GM18499 (cell line): ENCODE results near the gene R3HDM2.

Experiments used
- ATAC-seq: cut with Tn5 transposase; IDR thresholded peaks from one replicate; pipeline ENCODE4 v1.9.1; 2021; ENCODE audit warnings: moderate number of reproducible peaks; ENCODE audit not compliant: insufficient read depth, unreplicated experiment

The R3HDM2 gene

DNA sequence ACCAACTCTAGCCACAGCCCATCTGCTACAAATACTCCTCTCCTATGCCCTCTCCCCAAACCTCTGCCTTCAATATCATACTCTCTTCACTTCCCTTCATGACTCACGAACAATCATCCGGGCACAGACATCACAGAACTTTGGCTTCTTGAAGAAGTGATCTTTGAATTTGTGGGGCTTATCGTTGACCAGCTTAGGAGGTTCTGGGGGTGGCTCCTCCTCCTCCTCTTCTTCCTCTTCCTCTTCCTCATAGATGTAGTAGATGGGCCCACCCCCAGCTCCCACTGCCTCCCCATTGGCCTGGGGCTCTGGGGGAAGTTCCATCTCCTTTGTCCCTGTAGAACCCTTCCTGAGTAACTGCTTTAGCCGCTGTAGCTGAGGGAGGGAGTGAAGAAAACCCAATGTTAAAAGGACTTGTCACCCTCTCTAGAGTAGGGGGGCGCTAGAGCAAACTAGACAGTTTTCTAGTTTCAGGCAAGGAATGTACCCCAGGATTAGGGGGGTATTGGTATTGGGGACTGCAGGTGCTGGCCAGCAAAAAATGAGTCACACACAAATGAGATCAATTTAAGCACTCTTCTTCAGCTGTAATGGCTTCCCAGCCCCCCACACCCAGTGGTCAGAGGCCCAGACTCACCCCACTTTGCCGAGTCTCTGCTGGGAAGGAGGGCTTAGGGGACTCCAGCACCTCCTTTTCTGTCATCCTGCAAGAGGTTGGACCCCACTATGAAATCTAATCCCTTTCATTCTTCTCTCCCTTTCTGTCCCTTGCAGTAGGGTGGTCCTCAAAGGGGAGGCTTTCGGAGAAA is 181.7 kb downstream of the R3HDM2 start:
- ATAC-seq, result no peak

DNA sequence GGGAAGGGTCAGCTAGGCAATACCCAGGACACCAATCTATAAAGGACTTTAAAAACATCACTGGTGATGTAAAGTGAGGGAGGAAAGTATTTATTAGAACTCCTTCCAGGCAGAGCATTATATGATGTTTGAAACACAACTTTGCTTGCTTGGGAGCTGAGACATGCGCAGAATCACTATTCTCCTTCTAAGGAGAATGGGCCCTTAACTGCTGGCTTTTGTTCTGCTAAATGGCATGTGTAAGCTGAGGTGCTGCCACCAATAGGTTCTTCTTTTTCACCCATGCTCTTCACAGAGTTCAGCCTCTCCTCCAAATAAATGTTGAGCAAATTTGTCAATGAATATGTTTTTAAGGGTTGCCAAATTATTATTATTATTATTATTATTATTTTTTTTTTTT is 183.8 kb downstream of the R3HDM2 start:
- no peak for ATAC-seq

DNA sequence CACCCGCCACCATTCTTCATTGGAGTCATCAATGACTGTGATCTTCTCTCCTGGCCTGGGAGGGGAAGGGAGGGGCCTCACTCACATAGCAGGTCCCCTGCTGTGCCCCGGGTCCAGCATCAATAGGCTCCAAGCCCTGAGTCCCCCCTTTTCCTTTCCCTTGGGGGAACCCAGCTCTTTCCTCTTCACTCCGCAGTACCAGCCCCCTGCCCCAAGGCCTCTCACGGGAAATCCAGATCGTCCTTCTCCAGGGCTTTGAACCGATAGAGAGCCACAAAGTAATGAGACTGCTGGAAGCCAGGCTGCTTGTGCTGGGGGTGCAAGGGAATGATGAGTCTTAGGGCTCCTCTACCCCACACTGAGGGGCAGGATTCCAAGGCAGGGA is 186.5 kb downstream of the R3HDM2 start:
- ATAC-seq, result no peak

DNA sequence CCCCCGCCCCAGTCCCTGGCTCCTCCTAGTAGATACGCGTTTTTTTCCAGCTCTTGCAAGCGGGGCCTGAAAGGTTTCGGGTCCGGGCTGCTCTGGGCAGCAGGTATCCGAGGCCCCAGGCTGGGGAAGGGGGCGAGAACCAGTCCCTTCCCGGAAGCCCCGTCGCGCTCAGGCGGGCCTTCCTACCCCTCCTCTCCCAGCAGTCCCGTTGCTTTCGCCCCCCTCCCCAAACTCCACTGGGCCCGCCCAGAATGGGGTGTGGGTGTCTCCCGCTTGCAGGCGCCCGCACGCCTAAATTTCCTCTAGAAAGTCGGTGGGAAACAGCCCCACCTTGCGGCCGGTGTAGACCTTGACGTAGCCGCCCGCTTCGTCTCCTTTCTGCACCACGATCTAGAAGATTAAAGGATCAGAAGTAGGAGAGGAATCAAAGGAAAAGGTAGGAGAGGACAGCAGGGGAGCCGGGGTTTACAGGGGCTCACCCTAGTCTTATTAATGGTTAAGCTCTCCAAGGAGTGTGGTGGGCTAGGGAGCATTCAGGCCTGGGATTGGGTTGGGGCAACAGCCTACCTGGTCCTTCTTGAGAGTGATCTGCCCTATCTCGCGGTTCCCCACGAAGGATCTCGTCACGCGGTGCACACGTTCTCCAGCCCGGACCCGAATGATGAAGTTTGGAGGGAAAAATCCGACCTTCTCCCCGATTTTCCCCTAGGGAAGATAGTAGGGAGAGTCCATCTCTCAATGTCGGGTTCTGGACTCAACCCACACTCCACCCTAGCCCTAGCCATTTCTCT is 187.1 kb downstream of the R3HDM2 start:
- no peak for ATAC-seq

DNA sequence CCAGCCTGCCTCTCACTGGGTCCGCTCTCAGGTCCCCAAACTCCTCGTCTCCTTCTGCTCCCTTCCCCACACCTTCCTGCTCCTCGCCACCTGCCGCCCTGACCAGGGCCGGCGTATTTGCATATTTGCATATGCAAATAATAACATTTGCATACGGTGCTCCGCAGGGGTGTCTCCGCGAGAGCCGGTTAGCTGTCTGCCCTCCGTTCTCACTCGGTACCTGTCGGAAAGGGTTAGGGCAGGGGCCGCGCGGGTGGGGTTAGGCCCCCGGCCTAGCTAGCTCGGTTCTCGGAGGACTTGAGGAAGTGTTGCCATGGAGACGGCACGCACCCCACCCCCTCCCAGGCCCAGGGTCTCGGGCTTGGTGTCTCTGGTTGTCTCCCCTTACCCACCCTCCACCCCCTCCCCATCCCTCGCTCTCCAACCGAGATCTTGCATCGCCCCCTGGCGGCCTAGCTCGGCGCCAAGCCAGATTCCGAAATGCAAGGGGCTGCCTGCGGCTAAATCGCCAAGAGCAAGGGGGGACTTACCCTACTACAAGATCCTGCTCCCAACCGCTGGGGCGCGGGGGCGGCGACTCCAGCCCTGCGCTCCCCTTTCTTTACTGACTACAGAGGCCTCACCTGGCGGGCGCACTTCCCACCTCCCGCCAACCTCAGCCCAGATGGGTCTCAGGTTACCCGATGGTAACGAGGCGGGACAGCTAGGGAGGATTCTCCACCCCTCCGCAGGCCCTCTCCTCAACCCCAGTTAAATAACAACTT is 188.0 kb downstream of the R3HDM2 start:
- ATAC-seq, result no peak

DNA sequence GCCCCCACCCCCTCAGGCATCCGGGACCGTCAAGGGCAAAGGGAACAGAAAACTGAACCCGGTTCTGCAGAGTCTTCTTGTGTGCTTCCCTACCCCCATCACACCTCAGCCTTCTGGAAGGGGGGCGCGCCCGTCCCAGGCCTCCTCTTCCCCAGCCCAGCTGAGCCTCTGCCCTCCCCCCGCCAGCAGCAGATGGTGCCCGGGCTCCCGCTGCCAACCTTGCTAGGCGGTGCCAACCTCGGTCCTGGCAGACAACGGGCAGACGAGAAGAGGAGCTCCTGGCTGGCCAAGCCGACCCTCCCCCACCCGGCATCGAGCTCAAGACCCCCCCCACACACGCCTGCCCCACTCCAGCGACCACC is 188.5 kb downstream of the R3HDM2 start:
- ATAC-seq, result no peak

DNA sequence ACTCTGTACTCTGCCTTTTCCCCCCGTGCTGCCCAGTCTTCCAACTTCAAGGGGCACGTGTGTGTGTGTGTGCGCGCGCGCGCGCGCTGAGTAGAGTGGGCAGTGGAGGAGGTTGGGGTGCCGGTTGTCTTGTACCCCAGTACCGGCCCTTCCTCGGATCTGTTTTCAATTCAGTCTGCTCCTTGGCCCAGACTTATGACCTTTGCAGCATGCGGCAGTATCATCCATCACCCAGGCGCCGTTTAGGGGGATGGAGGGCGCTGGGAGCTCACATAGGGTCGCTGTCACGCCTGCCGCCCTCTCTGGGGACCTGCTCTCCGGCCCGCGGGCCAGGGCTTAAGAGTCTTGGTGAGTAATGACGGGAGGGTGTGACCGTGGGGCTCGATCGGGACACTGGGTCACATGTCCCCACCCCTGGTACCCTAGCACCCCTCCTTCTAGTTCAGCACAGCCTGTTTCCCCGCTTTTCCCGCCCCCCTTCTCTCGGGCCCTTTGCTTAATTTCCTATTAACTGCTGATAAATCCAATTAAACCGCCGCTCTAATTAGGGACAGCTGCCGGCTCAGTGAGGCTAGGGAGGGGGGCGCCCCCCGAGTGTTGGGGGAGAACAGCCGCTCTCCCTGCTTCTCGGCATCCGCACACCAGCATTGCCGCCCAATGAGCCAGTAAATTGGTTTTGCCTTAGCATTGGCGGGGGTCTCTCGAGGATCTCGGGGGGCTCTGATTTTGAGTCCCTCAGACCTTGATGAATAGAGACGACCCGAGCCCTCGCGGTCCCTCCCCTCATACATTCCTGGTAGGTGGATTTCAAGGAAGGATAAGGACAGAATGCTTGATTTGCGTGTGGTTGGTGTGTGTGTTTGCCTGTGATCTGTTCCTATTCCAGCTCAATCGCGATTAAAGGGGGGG is 189.2 kb downstream of the R3HDM2 start:
- ATAC-seq, result no peak

DNA sequence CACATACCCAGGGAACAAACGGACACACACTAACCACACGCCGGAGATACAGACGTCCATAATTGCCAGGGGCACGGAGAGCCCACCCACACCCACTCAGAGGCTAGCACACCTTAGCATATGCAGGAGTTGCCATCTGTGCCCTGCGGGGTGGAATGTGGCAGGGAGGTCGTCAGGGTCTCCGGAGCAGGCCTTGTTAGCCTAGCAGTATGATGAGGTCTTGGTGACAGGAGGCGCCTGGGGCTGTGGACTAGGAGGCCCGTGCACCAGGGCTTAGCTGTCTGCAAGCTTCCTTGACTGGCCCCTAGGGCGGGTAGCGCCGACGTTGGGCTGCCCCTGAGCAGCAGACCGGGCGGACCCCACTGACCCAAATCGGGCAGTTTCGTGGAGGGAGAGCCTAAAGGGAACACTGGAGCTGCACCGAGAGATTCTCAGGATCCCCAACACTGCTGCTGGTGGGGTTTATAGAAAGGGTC is 189.9 kb downstream of the R3HDM2 start:
- ATAC-seq, result no peak

DNA sequence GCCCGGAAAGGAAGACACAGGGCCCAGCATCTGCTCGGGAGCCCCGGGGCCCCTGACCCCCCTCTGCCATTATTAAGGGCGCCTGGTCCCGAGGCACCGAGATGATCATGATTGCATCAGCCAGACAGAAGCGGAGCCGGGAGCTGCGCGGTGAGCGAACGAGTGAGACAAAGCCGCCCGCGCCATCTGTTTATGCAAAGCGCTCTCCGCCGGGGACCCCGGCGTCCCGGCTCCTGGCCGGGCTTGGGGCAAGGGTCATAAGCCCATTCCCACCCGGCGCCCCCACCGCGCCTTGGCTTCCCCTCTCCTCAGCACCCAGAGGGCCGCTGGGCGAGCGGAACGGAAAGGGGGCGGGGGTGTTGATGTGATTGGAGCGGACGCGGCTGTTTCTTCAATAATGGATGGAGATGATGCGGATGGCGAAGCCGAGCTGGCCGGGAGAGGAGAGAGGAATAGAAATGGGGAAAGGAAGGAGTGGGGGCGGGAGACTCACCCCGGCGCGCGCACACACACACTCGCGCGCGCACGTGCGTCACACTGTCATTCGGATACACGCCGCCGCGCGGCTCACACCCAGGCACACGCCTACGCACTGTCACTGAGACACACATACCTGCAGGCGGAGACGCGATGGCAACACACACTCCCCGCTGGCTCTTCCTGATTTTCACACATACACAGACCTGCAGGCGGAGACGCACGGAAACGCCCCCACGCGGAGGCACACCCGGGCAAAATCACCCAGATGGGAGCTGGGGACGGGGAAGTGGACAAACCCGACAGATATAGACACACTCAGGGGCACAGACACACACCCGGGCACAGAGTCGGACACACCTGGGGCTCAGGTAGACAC is 190.5 kb downstream of the R3HDM2 start:
- ATAC-seq, result no peak

DNA sequence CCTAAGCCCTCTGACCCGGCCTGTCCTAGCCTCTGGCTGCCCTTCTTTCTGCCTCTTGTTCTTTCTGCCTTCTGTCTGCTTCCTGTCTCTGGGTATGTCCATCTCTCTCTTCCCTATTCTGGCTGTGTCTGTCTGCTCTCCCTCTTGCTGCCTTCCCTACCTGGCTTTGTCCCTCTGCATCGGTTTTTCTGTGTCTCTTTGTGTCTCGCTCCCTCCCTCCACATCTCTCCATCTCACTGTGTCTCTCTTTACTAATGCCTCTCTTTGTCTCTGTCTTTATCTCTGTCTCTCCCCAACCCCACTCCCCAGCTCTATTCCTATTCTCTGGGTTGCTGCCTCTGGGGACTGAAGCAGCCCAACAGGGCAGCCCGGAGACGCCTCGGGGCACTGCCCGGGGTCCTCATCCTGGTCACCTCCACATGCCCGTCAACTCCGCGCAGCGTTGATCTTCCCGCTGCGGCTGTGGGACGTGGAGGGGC is 191.2 kb downstream of the R3HDM2 start:
- no peak for ATAC-seq

DNA sequence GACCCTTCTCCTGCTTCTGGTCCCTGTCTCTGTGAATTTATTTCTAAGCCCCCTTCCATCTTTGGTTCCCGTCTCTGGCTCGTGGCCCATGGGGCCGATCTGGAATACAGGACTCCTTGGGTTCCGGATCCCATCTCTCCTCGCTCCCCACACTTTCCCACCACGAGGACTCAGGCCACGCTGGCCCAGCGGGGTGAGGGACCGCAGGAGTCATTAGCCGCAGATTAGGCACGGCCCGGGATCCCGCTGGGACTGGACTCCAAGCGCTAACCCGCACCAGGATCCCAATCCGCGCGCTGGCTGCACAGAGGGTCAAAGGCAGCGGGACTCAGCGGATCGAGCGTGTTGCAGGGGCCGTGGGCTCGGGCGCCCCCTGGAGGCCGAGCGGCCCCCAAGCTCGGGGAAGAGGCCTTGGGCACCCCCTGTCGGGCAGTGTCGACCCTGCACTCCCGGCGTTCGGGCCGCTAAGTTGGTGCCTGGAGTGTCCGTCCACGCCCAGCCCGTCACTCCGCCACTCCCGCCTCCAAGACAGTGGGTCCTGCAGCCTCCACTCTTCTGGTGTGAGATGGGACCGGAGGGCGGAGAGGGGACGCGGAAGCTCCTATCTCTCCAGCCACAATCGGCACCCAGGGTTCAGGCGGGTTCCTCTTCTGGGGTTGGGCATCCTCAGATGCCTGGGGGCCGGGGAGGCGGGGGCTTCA is 191.8 kb downstream of the R3HDM2 start:
- peak; percentile 26 for ATAC-seq

DNA sequence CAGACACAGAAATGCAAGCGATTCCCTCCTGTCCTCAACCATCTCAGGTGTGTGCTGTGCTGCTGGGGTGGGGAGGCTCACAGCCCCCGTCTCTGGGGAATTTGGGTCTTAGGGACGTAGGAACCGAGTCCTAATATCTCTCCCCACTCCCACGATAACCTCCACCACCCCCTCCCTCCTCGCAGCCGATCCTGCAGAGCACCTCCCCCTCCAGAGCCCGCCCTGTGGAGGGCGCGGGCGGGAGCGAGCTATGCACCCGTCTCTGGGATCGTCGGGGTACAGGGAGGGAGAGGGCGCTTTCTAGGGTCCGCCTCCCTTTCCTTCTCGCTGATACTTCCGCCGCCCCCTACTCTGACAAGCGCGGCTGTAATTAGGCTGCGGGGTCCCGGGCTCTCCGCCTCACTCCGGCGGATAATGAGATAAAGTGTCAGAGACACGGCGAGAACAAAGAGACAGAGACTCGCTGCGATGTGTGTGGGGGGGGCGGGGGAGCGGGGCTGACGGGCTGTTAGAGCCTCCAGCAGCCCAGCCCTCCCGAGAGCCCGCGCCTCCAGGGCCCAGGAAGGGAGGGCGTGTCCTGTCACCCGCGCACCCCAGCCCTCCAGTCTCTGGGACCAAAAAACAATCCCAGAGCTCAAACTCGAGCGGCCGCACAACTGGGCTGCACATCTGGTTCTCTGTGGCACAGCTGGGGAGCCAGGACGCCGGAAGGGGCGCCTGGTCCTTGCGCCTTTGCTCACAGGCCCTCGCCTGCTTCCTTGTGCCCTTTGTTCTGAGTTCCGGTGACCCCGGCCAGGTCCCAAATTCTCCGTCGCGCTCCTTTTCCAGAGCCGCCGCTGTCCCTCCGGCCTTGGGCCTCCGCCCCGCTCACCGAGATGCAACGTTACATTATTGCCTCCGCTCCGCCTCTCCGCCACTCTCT is 192.7 kb downstream of the R3HDM2 start:
- no peak for ATAC-seq

DNA sequence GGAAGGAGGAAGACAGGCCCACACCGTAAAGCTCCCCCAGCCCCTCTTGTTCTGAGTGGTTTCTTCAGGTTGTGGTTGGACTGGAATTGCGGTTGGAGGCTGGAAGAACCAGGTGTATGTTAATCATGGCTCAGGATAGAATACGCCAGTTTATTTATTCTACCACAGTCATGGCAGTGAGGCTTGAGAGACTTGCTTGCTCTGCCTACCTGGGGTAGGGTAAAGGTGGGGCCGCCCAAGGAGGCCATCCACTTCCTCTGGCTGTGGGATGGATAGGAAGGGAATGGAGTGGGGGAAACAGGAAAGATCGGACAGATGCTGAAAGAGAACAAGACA is 193.3 kb downstream of the R3HDM2 start:
- ATAC-seq, result no peak

DNA sequence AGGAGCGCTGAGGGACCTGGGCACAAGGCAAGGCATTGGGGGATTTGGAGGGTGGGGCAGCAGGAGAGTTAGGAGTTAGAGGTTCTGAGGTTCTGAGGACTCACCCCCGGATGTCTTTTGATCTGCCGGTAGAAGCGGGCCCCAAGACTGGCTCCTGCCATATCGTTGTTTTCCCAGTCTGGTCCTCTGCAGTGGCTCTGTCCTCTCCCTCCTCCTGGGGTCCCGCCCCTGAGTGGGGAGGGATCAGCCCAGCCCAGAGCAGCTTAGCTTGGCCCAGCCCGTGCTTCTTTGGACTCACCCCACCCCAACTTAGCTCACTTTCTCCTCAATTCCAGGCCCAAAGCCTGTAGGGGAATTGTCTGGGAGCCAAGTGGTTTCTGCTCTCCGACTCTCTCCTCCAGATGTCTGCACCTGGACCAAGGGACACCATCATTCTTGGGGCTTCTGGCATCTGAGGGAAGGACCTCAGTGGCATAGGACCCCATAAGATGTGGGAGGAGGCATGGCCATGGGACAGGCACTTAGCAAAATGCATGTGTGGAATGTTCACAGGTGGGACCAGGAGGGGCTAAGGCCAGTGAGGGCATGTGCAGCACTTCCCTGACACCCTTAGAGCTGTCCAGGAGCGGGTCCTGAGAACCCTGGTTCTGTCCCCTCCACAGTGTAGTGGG is 193.8 kb downstream of the R3HDM2 start:
- ATAC-seq, result no peak

DNA sequence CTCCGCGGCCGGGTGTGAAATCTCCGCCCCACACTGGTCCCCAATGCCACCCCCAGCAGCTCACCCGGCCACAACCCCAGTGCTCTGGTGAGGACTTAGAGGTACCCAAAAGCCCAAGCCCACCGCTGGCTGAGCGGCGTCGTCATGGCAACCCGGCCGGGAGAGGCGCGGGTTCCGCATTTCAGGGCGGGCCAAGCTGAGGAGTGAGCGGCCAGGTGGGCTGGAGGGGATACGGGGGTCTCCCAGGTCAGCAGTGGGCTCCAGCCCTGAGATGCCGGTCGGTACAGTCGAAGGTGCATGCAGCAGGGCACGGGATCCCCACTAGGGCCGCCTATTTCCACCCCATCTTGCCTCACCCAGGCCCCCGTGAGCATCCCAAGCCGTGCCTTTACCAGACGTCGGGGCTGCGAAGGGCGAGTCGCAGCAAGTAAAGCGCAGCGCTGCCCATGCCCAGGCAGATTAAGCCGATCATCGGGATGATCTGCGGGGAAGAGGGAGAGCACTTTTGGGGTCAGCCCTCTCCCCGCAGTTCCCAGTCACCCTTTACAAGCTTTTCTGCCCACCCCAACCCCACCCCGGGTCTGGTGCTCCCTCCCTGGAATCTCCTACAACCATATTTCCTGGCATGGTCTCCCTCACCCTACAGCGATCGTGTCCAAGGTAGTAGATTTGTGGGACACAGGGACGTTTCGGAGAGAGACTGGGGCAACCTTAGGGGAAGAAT is 194.5 kb downstream of the R3HDM2 start:
- ATAC-seq, result no peak

DNA sequence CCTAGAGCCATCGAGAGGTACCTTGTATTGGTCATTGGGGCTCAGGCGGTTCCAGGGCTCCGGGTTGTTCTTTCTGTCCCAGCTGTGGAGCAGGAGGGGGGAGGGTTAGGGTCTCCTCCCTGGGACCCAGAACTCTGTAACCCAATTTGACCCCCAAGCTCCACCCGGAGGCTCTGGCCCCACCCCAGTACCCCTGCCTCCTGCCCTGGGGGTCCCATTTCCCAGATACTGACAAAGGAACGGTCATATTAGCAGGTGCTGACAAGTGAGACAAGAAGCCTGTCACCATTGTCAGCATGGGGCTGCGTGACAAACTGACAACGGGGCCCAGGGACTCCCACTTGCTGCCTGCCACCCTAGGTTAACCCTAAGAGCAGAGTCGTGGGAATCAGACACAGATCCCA is 195.1 kb downstream of the R3HDM2 start:
- ATAC-seq, result no peak
